GM21619 (cell line): ENCODE measurements around the gene CDK19.
"Not testable (repeated sequence)": the region's sequence is repeated elsewhere in the genome, so short reads cannot be mapped to it uniquely, and the experiment has no call there.

Experiments used
- ATAC-seq: cut with Tn5 transposase; IDR thresholded peaks from one replicate; pipeline ENCODE4 v1.9.1; 2021; ENCODE audit not compliant: unreplicated experiment

The CDK19 gene

DNA sequence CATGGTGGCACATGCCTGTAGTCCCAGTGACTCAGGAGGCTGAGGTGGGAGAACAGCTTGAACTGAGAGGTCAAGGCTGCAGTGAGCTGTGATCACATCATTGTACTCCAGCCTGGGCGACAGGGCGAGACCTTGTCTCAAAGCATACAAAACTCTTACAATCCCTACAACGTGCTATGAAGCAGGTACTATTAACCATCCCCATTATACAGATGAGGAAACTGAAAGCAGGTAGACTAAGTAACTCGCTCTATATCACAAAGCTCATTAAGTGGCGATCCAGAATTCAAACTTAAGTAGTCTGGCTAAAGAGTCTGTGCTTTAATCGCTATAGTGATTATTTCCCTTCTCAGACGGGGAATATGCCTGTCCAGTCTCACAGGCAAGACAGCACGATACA lies 54.7 kb downstream of the CDK19 start:
- no peak for ATAC-seq

DNA sequence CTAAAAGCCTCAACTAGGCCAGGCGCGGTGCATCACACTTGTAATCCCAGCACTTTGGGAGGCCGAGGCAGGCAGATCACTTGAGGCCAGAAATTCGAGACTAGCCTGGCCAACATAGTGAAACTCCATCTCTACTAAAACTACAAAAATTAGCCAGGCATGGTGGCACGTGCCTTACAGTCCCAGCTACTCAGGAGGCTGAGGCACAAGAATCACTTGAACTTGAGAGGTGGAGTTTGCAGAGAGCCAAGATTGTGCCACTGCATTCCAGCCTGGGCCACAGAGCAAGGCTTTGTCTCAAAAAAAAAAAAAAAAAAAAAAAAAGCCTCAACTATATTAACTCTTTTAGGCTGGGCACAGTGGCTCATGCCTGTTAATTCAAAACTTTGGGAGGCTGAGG lies 55.2 kb downstream of the CDK19 start:
- not testable (repeated sequence) for ATAC-seq

DNA sequence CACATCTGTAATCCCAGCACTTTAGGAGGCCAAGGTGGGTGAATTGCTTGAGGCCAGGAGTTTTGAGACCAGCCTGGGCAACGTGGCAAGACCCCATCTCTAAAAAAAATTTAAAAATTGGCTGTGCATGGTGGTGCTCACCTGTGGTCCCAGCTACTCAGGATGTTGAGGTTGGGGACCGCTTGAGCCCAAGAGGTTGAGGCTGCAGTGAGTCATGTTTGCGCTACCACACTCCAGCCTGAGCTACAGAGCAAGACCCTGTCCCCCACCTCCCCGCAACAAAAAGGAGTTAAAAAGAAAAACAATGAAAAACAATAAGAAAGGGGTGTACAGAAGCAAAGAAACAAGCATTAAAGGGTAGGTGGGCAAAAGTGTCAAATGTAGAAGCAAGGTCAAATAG lies 57.3 kb downstream of the CDK19 start:
- no peak for ATAC-seq

DNA sequence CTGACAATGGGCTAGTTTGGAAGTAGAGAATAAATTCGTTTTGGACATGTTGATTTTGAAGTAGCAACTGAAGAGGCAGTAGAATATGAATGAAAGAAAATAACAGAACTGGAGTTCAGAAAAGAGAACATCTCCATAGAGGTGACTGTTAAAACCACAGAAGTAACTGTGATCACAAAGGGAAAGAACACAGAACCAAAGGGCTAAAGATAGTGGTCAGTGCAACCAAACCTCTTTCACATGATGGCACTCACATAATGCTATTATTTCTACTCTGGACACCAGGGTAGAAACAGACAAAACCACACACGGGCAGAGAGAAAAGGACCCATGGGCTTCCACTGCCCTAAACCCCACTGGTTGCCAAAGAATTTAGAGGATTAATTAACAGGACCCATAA lies 58.5 kb downstream of the CDK19 start:
- peak; percentile 64 for ATAC-seq

DNA sequence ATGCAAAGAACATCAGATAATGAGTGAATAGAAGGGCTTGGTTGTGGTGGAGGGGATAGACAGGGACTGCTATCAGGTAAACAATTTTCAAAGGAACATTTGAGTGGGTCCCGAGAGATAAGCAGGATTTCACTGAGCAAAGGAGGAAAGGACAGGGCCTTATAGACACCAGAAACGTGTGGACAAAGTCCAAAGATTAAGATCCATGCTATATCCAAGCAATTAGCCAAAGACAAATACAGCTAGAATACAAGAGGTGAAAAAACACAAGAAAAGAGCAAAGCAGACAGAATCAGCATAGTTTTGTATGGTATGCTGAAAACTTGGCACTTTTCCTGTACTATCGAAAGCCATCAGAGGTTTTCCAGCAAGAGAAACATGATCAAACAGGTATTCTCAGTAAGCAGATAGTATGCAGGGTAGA lies 59.8 kb downstream of the CDK19 start:
- no peak for ATAC-seq

DNA sequence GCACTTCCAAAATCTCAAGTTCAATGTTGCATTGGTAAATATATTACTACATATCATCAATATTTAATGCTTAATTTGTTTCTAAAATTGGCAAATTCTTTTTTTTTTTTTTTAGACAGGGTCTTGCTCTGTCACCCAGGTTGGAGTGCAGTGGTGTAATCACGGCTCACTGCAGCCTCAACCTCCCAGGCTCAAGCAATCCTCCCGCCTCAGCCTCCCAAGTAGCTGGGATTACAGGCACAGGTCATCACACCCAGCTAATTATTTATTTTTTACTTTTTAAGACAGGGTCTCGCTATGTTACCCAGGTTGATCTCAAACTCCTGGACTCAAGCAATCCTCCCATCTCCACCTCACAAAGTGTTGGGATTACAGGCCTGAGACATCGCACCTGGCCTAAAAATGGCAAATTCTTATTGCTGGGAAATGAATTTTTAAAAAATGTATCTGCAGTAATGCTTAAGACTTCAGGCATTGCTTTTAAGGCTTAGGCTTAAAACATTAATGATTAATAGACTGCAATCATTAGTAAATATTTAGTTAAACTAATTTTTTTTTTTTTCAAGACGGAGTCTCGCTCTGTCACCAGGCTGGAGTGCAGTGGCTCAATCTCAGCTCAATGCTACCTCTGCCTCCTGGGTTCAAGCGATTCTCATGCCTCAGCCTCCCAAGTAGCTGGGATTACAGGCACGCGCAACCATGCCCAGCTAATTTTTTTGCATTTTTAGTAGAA lies 61.2 kb downstream of the CDK19 start:
- ATAC-seq, result not testable (repeated sequence)

DNA sequence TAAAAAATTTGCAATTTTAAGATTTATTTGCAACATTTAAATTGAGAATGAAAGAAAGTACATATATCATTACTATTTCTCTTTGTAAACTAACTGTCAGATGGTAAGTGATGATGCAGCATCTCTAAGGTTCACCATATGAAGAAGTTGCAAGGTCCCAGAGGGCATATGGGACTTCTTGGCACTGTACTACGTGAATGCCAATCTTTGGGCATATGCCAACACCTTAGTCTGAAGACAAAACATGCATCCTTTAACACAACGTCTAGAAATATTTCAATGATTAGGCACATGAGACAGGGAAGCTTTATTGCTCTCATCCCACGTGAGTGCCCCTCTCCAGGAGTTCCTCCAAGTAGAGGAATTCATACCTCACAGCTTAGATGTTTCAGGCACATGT lies 66.8 kb downstream of the CDK19 start:
- ATAC-seq, result no peak

DNA sequence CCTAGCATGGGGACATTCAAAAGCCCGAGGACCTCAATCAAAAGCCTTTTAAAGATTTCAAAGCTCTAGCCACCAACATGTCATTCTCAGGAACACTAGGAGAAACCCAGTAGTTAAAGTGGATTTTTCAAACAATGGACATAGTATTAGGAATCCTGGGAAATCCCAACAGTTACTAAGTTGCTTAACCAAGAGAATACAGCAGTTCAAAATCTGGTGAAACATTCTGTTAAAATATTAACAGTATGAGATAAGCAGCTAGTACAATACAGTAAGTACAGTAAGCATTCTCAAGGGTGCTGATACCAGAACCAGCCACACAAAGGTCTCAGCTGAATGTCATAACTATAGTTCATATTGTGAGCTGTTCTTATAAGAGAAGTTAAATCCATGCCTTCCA lies 68.6 kb downstream of the CDK19 start:
- ATAC-seq, result no peak

DNA sequence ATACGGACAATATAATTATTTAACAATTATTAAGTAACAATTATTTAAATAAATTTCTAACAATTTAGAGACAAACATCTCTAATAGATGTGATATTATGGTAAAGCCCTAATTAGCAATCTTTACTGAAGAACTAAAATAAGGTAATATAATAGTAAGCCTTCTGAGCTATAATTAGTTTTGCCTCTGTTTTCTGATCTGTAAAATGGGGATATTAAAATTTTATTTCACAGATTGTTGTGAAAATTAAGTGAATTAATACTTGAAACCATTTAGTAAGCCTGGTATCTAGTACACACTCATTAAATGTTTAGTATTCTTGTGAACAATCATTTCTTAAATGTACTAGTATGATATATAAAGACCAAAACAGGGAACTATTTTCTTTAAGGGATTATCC lies 70.3 kb downstream of the CDK19 start:
- ATAC-seq, result no peak

DNA sequence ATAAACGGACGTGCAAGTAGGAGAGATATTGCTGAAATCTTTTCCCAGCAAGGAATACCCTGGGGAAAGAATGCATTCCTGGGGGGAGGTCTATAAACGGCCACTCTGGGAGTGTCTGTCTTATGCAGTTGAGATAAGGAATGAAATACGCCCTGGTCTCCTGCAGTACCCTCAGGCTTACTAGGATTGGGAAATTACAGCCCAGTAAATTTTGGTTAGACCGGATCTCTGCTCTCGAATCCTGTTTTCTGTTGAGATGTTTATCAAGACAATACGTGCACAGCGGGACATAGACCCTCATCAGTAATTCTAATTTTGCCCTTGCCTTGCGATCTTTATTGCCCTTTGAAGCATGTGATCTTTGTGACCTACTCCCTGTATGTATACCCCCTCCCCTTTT lies 72.7 kb downstream of the CDK19 start:
- not testable (repeated sequence) for ATAC-seq

DNA sequence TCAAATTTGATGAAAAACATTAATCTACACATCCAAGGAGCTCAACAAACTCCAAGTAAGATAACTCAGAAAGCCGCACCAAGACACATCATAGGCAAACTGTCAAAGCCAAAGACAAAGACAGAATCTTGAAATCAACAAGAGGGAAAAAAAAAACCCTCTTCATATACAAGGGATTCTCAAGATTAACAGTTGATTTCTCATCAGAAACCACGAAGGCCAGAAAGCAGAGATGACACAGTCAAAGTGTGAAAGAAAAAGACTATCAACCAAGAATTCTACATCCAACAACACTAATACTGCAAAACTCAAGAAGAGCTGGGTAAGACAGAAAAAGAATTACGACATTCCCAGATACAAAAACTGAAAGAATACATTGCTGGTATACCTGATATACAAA lies 73.8 kb downstream of the CDK19 start:
- no peak for ATAC-seq

DNA sequence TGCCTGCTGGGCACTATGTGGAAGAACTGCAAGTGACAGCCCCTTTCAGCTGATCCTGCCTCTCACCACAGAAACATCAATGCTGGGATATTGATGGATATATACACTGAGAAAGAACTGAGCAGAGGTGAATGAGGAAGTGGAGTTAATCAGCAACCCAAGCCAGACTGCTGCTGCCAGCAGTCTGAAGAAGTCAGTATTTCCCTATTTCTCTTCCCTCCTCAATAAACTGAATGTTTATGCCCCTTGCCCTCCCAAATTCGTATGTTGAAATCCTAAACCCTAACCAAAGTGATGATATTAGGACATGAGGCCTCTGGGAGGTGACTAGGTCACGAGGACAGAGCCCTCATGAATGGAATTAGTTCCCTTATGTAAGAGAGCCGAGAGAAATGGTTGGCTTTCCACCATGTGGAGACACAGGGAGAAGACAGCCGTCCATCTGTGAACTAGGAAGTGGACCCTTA lies 76.3 kb downstream of the CDK19 start:
- peak; percentile 91 for ATAC-seq

DNA sequence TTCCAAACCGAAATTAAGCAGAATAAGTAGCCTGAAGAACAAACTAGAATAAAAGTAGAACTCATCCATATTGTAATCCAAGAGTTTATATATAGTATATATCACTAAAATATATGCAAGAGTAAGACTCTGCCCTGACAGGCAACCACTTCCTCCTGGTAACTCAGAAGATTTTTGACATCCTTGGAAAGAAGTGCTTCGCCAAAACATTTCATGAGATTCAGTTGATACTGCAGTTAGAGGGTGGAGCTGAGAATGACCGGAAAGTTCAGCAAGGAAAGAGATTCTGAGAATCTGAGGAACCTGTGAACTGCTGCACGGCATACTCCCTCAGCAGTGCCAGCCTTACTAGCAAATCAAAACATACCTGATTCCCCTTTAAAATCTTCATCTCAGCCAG lies 79.6 kb downstream of the CDK19 start:
- ATAC-seq, result no peak

DNA sequence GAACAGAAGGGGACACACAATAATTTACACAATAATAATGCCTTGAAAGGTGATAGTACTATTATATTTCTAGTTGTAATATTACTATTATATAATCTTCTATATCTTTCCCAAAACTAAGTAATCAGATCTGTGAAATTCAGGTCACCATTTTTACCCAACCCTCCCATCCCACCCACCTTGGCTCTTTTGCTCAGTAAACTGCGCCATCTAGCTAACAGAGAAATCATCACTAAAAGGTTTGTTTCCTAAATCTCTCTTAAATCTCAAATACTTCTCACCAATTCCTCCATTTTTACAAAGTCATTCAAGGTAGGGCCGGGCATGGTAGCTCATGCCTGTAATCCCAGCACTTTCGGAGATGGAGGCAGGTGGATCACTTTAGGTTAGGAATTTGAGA lies 83.4 kb downstream of the CDK19 start:
- no peak for ATAC-seq

DNA sequence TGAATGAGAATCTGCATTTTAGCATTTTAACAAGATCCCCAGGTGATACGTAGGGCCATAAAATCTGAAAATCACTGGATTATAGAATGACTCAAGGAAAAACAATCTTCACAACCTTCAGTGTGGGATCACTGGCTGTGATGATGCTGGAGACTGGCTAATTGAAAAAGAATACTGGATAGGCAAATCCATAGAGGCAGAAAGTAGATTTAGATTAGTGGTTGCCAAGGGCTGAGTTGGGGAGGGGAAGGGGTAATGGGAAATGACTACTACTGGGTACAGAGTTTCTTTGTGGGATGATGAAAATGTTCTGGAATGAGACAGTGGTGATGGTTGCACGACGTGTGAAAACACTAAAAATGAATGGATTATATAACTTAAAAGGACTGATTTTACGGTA lies 84.1 kb downstream of the CDK19 start:
- ATAC-seq, result no peak

DNA sequence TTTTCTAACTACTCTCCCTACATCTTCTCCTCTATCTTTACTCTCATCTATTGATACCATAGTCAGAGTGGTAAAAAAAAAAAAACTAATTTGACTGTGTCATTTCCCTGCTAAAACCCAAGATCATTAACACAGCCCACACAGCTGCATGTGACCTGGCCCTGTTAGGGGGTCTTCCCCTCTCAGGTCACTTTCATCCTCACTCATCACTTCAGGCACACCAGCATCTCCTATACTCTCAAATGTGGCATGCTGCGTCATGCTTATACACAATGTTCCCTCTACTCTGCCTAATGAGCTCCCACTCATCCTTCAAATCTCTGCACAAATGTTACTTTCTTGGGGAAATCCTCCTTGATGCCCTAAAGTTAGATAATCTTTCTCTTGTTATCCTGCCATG lies 86.8 kb downstream of the CDK19 start:
- peak; percentile 94 for ATAC-seq

DNA sequence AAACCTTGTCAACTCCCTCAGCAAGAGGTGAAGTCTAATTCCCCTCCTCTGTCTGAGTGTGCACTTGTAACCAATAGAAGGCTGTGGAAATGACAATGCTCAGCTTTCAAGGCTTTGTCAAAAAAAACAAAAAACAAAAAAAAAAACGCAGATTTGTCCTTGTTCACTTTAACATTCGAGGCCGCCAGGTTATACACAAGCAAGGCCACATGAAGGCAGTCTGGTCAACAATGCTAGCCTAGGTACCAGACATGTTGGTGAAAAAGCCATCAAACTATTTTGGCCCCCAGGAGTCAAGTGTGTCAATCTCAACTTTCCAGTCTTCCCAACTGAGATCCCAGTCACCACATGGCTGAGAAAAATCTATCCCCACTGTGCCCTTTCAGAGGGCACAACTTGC lies 92.3 kb downstream of the CDK19 start:
- ATAC-seq, result no peak

DNA sequence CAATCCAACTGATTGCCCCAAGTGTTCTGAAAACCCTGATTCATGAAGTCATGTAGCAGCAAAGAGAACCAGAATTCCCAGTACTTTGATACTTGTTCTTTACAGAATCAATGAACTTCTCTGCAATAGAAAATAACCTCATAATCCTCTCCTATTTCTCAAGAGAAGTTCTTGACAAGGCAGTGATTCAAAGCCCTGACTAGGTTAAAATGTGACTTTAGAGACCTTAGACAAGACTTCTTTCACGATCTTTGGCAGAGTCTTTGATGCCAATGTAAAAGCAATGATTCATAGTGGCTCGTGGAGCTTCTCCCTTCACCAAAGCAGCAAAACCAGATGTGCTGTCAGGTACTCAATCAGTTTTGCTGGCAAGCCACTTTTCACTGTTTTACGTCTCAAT lies 95.2 kb downstream of the CDK19 start:
- no peak for ATAC-seq

DNA sequence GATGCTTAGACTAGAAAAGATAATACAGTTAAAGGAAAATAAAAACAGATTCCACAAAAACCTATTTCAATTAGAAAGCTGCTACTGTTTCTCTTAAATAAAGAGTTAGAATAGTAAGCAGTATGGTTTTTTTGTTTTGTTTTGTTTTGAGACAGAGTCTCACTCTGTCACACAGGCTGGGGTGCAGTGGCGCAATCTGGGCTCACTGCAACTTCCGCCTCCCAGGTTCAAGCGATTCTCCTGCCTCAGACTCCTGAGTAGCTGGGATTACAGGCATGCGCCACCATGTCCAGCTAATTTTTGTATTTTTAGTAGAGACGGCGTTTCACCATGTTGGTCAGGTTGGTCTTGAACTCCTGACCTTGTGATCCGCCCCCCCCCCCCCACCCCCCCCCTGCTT lies 95.7 kb downstream of the CDK19 start:
- ATAC-seq, result not testable (repeated sequence)

DNA sequence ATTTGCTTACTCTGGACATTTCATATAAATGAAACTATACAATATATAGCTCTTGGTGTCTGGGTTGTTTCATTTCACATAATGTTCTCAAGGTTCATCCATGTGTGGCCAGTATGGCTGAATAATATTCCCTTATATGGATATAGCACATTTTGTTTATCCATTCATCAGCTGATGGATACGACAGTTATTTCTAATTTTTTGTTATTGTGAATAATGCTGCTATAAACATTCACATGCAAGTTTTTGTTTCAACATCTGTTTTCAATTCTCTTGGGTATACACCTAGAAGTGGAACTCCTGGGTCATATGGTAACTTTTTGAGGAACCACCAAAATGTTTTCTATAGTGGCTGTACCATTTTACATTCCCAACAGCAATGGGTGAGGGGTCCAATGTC lies 101.1 kb downstream of the CDK19 start:
- no peak for ATAC-seq

DNA sequence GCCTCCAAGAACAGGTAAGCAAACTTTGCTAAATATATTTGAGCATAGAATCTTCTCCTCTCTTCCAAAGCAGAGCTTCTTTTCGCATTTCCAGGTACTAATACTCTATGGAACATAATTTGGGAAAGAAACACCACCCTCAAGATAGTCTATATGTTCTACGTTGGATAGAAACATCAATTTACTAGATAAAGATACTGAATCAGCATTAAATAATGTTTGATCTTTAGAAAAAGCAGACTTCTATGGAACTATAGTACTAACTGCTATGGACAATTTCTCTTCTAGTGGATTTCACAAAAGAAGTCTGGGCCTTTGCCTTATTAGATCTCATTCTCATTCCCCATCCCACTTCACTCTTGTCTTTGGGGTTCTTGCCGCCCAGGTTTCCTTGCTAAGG lies 103.0 kb downstream of the CDK19 start:
- ATAC-seq, result no peak

DNA sequence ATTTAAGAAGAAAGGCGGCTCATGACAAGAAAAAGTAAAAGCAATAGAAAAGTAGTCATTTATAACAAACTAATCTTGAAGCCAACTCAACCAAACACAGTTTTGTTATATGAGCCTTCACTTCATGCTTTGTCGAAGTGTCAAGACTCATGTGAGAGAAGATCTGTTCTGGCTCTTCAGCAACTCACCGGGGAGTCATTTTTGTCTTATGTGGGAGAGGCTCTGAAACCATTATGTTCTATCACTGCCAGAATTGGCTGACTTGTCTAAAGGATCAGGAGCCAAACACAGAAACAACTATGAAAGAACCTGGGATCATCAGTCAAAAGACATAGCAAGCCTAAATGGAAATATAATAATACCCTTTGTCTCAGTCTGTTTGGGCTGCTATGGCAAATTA lies 105.2 kb downstream of the CDK19 start:
- no peak for ATAC-seq

DNA sequence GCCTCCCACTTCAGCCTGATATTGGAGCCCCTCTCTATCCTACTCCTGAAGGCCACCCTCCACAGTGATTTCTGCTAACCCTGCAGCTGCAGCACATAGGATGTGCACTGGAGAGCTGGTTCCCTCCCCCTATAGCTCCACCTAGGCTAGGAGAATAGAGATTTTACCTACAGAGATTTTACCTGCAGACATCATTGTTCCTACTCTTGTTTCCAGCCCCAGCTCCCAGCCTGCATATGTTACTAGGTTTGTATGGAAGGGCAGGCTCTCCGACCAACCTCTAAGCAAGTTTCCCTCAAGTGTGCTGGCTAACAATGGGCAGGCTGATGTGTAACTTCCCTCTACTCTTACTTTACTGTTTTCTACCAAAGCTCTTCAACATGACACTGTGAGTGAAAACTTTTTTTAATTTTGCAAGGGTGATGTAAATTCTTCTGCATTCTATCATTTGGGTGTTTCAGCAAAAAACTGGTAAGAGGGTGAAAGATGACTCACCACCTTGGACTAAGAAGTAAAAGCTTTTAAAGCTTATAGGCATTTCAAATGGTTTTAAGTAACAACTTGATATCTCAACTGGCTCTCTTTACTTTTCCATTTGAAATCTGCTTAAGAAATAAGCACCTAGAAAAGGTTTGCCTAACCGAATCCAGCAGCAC lies 106.8 kb downstream of the CDK19 start:
- ATAC-seq, result no peak
